Astrocyte (in vitro differentiated cells and primary cell): ENCODE results near the gene FGD6. TPM values are rescaled to one million over a fixed set of nuclear protein-coding genes. Genes with fewer than 3 reads are reported as not detected.

Experiments used
- DNase-seq: peaks from one replicate; pipeline ENCODE4 v3.0.0-alpha.2; 2010; ENCODE audit warnings: low read depth
- FAIRE-seq: peaks from 2 replicates; lab custom pipeline; 2011; peaks lifted over from hg19 to GRCh38; lab: Jason Lieb, UNC
- H2AFZ ChIP-seq: 2 replicates; pipeline ENCODE4 v1.6.0; 2012; ENCODE audit warnings: low read depth, low read length, inconsistent platforms
- H3K27ac ChIP-seq: 2 replicates; pipeline ENCODE4 v1.5.1; 2011; ENCODE audit warnings: low read depth, low read length, inconsistent platforms
- H3K27me3 ChIP-seq: 2 replicates; pipeline ENCODE4 v1.6.0; 2011; ENCODE audit warnings: low read length, inconsistent platforms; ENCODE audit not compliant: insufficient read depth
- H3K36me3 ChIP-seq: 2 replicates; pipeline ENCODE4 v1.5.1; 2011; ENCODE audit warnings: low read length, inconsistent platforms; ENCODE audit not compliant: insufficient read depth
- H3K4me1 ChIP-seq: 2 replicates; pipeline ENCODE4 v1.5.1; 2011; ENCODE audit warnings: low read length, inconsistent platforms; ENCODE audit not compliant: insufficient read depth
- H3K4me2 ChIP-seq: 2 replicates; pipeline ENCODE4 v1.6.0; 2012; ENCODE audit warnings: low read length, inconsistent platforms
- H3K4me3 ChIP-seq: 2 replicates; pipeline ENCODE4 v1.5.1; 2011; ENCODE audit warnings: low read depth, mild to moderate bottlenecking, low read length, inconsistent platforms; ENCODE audit not compliant: insufficient read depth
- H3K79me2 ChIP-seq: 2 replicates; pipeline ENCODE4 v1.6.0; 2012; ENCODE audit warnings: mild to moderate bottlenecking, low read length, inconsistent platforms; ENCODE audit not compliant: insufficient read depth
- H3K9ac ChIP-seq: 2 replicates; pipeline ENCODE4 v1.6.0; 2012; ENCODE audit warnings: mild to moderate bottlenecking, low read length, inconsistent platforms
- H3K9me3 ChIP-seq: 2 replicates; pipeline ENCODE4 v1.5.1; 2012; ENCODE audit warnings: low read depth, mild to moderate bottlenecking, low read length, inconsistent platforms; ENCODE audit not compliant: insufficient read depth
- H4K20me1 ChIP-seq: 2 replicates; pipeline ENCODE4 v1.6.0; 2012; ENCODE audit warnings: low read length, inconsistent platforms; ENCODE audit not compliant: insufficient read depth
- H3K27ac Mint-ChIP-seq: one replicate; pipeline ENCODE4 v1.8.0; 2021; ENCODE audit warnings: mild to moderate bottlenecking, mixed read lengths; ENCODE audit not compliant: unreplicated experiment
- H3K27me3 Mint-ChIP-seq: one replicate; pipeline ENCODE4 v1.8.0; 2021; ENCODE audit warnings: low read depth, mixed read lengths; ENCODE audit not compliant: unreplicated experiment
- H3K36me3 Mint-ChIP-seq: one replicate; pipeline ENCODE4 v1.8.0; 2021; ENCODE audit warnings: low read depth, mixed read lengths; ENCODE audit not compliant: unreplicated experiment
- H3K4me1 Mint-ChIP-seq: one replicate; pipeline ENCODE4 v1.8.0; 2021; ENCODE audit warnings: low read depth, mixed read lengths; ENCODE audit not compliant: unreplicated experiment
- H3K4me3 Mint-ChIP-seq: one replicate; pipeline ENCODE4 v1.8.0; 2021; ENCODE audit warnings: mild to moderate bottlenecking, moderate library complexity, mixed read lengths; ENCODE audit not compliant: unreplicated experiment
- H3K9me3 Mint-ChIP-seq: one replicate; pipeline ENCODE4 v1.8.0; 2021; ENCODE audit warnings: mild to moderate bottlenecking, mixed read lengths; ENCODE audit not compliant: unreplicated experiment
- EZH2 ChIP-seq: IDR thresholded peaks from 2 replicates; pipeline ENCODE4 v1.6.1; 2012; ENCODE audit warnings: mild to moderate bottlenecking, low read length, inconsistent platforms; ENCODE audit not compliant: insufficient read depth
- total RNA-seq: library from RNA; stranded (reverse); gene quantifications from 2 replicates; pipeline ENCODE4 v1.2.1, GENCODE V29; 2021
- TF ChIP-seq, protein P1 (sequence below): IDR thresholded peaks from 2 replicates; pipeline ENCODE4 v1.5.1; 2011; ENCODE audit warnings: low read depth, mild to moderate bottlenecking, inconsistent platforms, low read length, moderate library complexity; ENCODE audit not compliant: insufficient read depth

Gene FGD6
- total RNA-seq, 1 donor from 2014 or later, result 26.5 TPM

- Histone ChIP-seq H3K27me3 (no peaks in the 10 kb centered on the region), H3K4me2 (no peak overlapping the region), H3K36me3 (no peaks in the 10 kb centered on the region), H3K9me3 (no peaks in the 10 kb centered on the region), H4K20me1 (no peaks in the 10 kb centered on the region), H2AFZ (no peak overlapping the region), H3K4me3 (no peak overlapping the region), H3K79me2 (peaks cover 66% of the 10 kb centered on the region), H3K4me1 (peaks cover 24% of the 10 kb centered on the region), H3K9ac (no peak overlapping the region), H3K27ac (no peak overlapping the region)
- TF ChIP-seq, protein P1, sequence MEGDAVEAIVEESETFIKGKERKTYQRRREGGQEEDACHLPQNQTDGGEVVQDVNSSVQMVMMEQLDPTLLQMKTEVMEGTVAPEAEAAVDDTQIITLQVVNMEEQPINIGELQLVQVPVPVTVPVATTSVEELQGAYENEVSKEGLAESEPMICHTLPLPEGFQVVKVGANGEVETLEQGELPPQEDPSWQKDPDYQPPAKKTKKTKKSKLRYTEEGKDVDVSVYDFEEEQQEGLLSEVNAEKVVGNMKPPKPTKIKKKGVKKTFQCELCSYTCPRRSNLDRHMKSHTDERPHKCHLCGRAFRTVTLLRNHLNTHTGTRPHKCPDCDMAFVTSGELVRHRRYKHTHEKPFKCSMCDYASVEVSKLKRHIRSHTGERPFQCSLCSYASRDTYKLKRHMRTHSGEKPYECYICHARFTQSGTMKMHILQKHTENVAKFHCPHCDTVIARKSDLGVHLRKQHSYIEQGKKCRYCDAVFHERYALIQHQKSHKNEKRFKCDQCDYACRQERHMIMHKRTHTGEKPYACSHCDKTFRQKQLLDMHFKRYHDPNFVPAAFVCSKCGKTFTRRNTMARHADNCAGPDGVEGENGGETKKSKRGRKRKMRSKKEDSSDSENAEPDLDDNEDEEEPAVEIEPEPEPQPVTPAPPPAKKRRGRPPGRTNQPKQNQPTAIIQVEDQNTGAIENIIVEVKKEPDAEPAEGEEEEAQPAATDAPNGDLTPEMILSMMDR, result no peak
- no peak for TF ChIP-seq EZH2
- no peaks in the 10 kb centered on the region for H3K27me3 Mint-ChIP-seq
- no peak overlapping the region for H3K4me3 Mint-ChIP-seq
- DNase-seq (no peak), FAIRE-seq (no peak)
- peak overlapping the region; percentile 53 for H3K27ac Mint-ChIP-seq
- peaks cover 11% of the 10 kb centered on the region for H3K36me3 Mint-ChIP-seq
- no peaks in the 10 kb centered on the region for H3K9me3 Mint-ChIP-seq
- peaks cover 42% of the 10 kb centered on the region for H3K4me1 Mint-ChIP-seq
These were observed 8.6 kb downstream of the FGD6 start for GRCh38 chr12:95208678-95209077.

DNA sequence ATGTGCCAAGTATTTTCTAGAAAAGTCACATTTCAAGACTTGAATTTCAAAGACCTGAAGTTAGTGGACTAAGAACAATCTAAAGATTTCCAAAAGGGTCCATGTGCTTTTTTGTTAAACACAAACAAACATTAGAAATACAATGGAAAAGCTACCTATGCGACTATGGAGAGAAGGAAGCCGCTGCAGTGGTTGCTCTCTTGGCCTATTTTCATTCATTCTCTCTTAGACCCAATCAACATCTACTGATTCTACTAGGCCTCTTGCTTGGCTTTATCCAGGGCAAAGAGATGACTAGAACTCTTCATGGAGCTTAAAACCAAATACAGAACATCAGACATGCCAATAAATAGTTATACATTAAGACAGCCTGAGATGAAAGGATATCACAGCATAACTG is 9.9 kb downstream of the FGD6 start:
- Histone ChIP-seq H3K27ac (no peak overlapping the region), H3K27me3 (no peaks in the 10 kb centered on the region), H3K79me2 (peaks cover 64% of the 10 kb centered on the region), H3K4me1 (peaks cover 31% of the 10 kb centered on the region), H3K4me3 (no peak overlapping the region), H3K36me3 (no peaks in the 10 kb centered on the region), H3K9ac (no peak overlapping the region), H3K9me3 (no peaks in the 10 kb centered on the region), H4K20me1 (no peaks in the 10 kb centered on the region), H2AFZ (no peak overlapping the region), H3K4me2 (no peak overlapping the region)
- H3K27ac Mint-ChIP-seq, result no peak overlapping the region
- H3K9me3 Mint-ChIP-seq, result no peaks in the 10 kb centered on the region
- H3K36me3 Mint-ChIP-seq, result peaks cover 11% of the 10 kb centered on the region
- TF ChIP-seq, protein P1, result no peak
- no peak for TF ChIP-seq EZH2
- DNase-seq (no peak), FAIRE-seq (no peak)
- H3K4me3 Mint-ChIP-seq, result no peak overlapping the region
- H3K27me3 Mint-ChIP-seq, result no peaks in the 10 kb centered on the region
- H3K4me1 Mint-ChIP-seq, result peaks cover 48% of the 10 kb centered on the region

GRCh38 chr12:95206916-95207315 is 10.4 kb downstream of the FGD6 start:
- FAIRE-seq (no peak), DNase-seq (no peak)
- no peaks in the 10 kb centered on the region for H3K9me3 Mint-ChIP-seq
- Histone ChIP-seq H3K4me2 (no peak overlapping the region), H3K79me2 (peaks cover 61% of the 10 kb centered on the region), H3K9ac (no peak overlapping the region), H3K4me1 (peaks cover 33% of the 10 kb centered on the region), H4K20me1 (no peaks in the 10 kb centered on the region), H3K27me3 (no peaks in the 10 kb centered on the region), H3K36me3 (no peaks in the 10 kb centered on the region), H3K27ac (no peak overlapping the region), H3K4me3 (no peak overlapping the region), H3K9me3 (no peaks in the 10 kb centered on the region), H2AFZ (no peak overlapping the region)
- H3K4me1 Mint-ChIP-seq, result peaks cover 47% of the 10 kb centered on the region
- no peaks in the 10 kb centered on the region for H3K27me3 Mint-ChIP-seq
- no peak overlapping the region for H3K4me3 Mint-ChIP-seq
- H3K36me3 Mint-ChIP-seq, result peaks cover 11% of the 10 kb centered on the region
- TF ChIP-seq EZH2, result no peak
- TF ChIP-seq, protein P1, result no peak
- H3K27ac Mint-ChIP-seq, result no peak overlapping the region
